ENCODE results near the gene PSD4.

PSD4 gene

GRCh38 chr2:113127646-113128570 is 45.9 kb upstream of the PSD4 start:
- Mint-ChIP-seq H3K36me3 (ENCODE audit: low read depth) (no peaks in the 10 kb centered on the region), H3K4me3 (no peak overlapping the region), H3K9me3 (no peaks in the 10 kb centered on the region)

GRCh38 chr2:113129519-113130078 is 44.2 kb upstream of the PSD4 start:
- Mint-ChIP-seq H3K4me1 (peaks cover 5% of the 10 kb centered on the region), H3K9me3 (no peaks in the 10 kb centered on the region), H3K27ac (no peak overlapping the region), H3K36me3 (ENCODE audit: low read depth) (no peaks in the 10 kb centered on the region), H3K27me3 (ENCODE audit: low read depth) (peaks cover 5% of the 10 kb centered on the region), H3K4me3 (no peak overlapping the region)
- no peak for TF ChIP-seq CTCF (IDR thresholded peaks at IDR 0.05; ENCODE audit: unreplicated experiment in 3 of 3)

More at GRCh38 chr2:113127646-113128570, 45.9 kb upstream of the PSD4 start:
- no peak for TF ChIP-seq CTCF (IDR thresholded peaks at IDR 0.05; ENCODE audit: unreplicated experiment in 3 of 3)
- peaks cover 15% of the 10 kb centered on the region for H3K27me3 Mint-ChIP-seq (ENCODE audit: low read depth)
- no peak overlapping the region for H3K27ac Mint-ChIP-seq
- H3K4me1 Mint-ChIP-seq, result no peaks in the 10 kb centered on the region

- H3K4me1 Mint-ChIP-seq, result peaks cover 5% of the 10 kb centered on the region
- no peaks in the 10 kb centered on the region for H3K36me3 Mint-ChIP-seq (ENCODE audit: low read depth)
- peaks cover 5% of the 10 kb centered on the region for H3K27me3 Mint-ChIP-seq (ENCODE audit: low read depth)
- H3K4me3 Mint-ChIP-seq, result no peak overlapping the region
- no peak overlapping the region for H3K27ac Mint-ChIP-seq
- H3K9me3 Mint-ChIP-seq, result no peaks in the 10 kb centered on the region
- TF ChIP-seq CTCF (IDR thresholded peaks at IDR 0.05; ENCODE audit: unreplicated experiment in 3 of 3), result no peak
Measured at GRCh38 chr2:113131352-113132185, 42.2 kb upstream of the PSD4 start.

GRCh38 chr2:113132414-113133021 is 41.3 kb upstream of the PSD4 start:
- Mint-ChIP-seq H3K27ac (no peak overlapping the region), H3K4me3 (no peak overlapping the region), H3K27me3 (ENCODE audit: low read depth) (peaks cover 8% of the 10 kb centered on the region), H3K4me1 (peaks cover 5% of the 10 kb centered on the region), H3K9me3 (no peaks in the 10 kb centered on the region), H3K36me3 (ENCODE audit: low read depth) (no peaks in the 10 kb centered on the region)
- no peak for TF ChIP-seq CTCF (IDR thresholded peaks at IDR 0.05; ENCODE audit: unreplicated experiment in 3 of 3)

GRCh38 chr2:113133704-113134598 is 39.8 kb upstream of the PSD4 start:
- Mint-ChIP-seq H3K27ac (no peak overlapping the region), H3K4me3 (no peak overlapping the region), H3K9me3 (no peaks in the 10 kb centered on the region)

More at GRCh38 chr2:113133704-113134598, 39.8 kb upstream of the PSD4 start:
- Mint-ChIP-seq H3K36me3 (ENCODE audit: low read depth) (no peaks in the 10 kb centered on the region), H3K4me1 (peaks cover 5% of the 10 kb centered on the region), H3K27me3 (ENCODE audit: low read depth) (peaks cover 3% of the 10 kb centered on the region)
- TF ChIP-seq CTCF (IDR thresholded peaks at IDR 0.05; ENCODE audit: unreplicated experiment in 3 of 3), result no peak

Data from nephron (organoid).